ENCODE measurements around the gene EVA1C. TPM values are rescaled to one million over a fixed set of nuclear protein-coding genes. Genes with fewer than 3 reads are reported as not detected.
"Not testable (repeated sequence)": the region's sequence is repeated elsewhere in the genome, so short reads cannot be mapped to it uniquely, and the experiment has no call there.

The EVA1C gene
- total and polyA plus RNA-seq, 3 donors from 2014 or later = 28.4 to 47.0 (median 44.2) TPM

DNA sequence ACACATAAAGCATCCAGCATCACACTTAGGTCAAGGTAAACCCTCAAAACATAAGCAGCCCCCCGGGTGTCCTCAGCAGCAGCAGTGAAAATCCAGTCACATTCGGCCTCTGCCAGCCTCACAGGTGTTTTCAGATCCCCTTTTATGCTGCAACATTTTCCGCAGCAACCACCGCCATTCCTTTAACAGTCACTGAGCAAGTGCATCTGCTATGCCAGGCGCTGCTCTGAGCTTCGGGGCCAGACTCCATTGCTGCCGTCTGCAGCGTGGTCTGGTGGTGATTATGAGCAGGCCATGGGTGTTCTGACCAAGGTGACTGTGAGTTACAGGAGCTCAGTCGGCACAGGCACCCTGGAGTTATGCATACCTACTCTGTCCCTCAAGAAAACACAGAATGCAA, 24.2 kb upstream of the EVA1C start:
- WGBS, 2 donors = 82 to 85% methylated on average over 9 of the region's 9 CpGs
- Histone ChIP-seq H3K27me3 (no peaks in the 10 kb centered on the region), H3K4me3 (no peak overlapping the region), H3K27ac (no peak overlapping the region), H3K36me3 (ENCODE audit: low read depth, missing control alignments) (no peaks in the 10 kb centered on the region), H3K4me1 (peaks cover 11% of the 10 kb centered on the region), H3K9me3 (no peaks in the 10 kb centered on the region)
- intact Hi-C loops (cut with DNase I; ENCODE audit: low total_unique reads) = no loop called here
- no peak for DNase-seq
- TF ChIP-seq, protein P1, sequence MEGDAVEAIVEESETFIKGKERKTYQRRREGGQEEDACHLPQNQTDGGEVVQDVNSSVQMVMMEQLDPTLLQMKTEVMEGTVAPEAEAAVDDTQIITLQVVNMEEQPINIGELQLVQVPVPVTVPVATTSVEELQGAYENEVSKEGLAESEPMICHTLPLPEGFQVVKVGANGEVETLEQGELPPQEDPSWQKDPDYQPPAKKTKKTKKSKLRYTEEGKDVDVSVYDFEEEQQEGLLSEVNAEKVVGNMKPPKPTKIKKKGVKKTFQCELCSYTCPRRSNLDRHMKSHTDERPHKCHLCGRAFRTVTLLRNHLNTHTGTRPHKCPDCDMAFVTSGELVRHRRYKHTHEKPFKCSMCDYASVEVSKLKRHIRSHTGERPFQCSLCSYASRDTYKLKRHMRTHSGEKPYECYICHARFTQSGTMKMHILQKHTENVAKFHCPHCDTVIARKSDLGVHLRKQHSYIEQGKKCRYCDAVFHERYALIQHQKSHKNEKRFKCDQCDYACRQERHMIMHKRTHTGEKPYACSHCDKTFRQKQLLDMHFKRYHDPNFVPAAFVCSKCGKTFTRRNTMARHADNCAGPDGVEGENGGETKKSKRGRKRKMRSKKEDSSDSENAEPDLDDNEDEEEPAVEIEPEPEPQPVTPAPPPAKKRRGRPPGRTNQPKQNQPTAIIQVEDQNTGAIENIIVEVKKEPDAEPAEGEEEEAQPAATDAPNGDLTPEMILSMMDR (IDR thresholded peaks at IDR 0.05) = no peak
- no peak for TF ChIP-seq POLR2A (IDR thresholded peaks at IDR 0.05)

DNA sequence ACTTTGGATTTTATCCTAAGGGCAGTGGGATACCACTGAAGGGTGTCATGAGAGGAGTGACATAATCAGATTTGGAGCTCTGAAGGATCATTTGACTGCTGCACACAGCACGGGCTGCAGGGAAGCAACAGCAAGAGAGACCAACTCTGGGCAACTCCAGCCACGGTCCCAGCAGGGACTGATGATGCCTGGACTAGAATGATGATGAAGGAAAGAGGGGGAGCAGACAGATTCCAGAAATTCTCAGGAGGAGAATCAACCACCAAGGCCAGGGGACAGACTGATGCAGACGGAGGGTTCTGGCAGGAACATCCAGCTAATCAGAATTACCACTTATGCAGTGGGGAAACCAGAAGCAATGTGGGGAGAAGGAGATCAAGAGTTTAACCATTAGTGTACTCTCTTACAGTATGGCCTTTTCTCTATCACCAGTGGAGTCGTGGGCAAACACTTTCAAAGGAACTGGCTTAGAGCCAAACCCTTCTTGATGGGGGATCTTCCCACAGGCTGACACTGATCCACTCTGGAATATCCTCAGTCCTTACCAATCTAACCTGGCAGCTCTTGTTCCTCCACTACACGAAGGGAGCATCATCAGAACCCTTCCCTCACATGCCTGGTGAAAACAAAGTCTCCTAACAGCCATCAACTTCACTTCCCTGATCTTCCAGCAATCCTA, 23.0 kb upstream of the EVA1C start:
- Histone ChIP-seq H3K4me3 (no peak overlapping the region), H3K36me3 (ENCODE audit: low read depth, missing control alignments) (no peaks in the 10 kb centered on the region), H3K27ac (no peak overlapping the region), H3K27me3 (no peaks in the 10 kb centered on the region), H3K9me3 (no peaks in the 10 kb centered on the region), H3K4me1 (peaks cover 11% of the 10 kb centered on the region)
- no peak for DNase-seq
- intact Hi-C loops (cut with DNase I; ENCODE audit: low total_unique reads) = no loop called here
- TF ChIP-seq, protein P1 (IDR thresholded peaks at IDR 0.05) = no peak
- TF ChIP-seq POLR2A (IDR thresholded peaks at IDR 0.05) = no peak
- WGBS, 2 donors = 56 to 60% methylated on average over 5 of the region's 5 CpGs

DNA sequence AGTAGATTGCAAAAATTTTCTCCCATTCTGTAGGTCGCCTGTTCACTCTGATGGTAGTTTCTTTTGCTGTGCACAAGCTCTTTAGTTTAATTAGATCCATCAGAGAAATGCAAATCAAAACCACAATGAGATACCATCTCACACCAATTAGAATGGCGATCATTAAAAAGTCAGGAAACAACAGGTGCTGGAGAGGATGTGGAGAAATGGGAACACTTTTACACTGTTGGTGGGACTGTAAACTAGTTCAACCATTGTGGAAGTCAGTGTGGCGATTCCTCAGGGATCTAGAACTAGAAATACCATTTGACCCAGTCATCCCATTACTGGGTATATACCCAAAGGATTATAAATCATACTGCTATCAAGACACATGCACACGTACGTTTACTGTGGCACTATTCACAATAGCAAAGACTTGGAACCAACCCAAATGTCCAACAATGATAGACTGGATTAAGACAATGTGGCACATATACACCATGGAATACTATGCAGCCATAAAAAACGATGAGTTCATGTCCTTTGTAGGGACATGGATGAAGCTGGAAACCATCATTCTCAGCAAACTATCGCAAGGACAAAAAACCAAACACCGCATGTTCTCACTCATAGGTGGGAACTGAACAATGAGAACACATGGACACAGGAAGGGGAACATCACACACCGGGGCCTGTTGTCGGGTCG, 21.8 kb upstream of the EVA1C start:
- 90 to 95% methylated on average over 7 to 11 of the region's 11 CpGs for WGBS, 2 donors
- H3K27ac ChIP-seq; H3K4me3 ChIP-seq; H3K27me3 ChIP-seq; DNase-seq; intact Hi-C loops (cut with DNase I; ENCODE audit: low total_unique reads); H3K9me3 ChIP-seq; H3K36me3 ChIP-seq (ENCODE audit: low read depth, missing control alignments): not testable (repeated sequence)
- H3K4me1 ChIP-seq = peaks cover 11% of the 10 kb centered on the region

DNA sequence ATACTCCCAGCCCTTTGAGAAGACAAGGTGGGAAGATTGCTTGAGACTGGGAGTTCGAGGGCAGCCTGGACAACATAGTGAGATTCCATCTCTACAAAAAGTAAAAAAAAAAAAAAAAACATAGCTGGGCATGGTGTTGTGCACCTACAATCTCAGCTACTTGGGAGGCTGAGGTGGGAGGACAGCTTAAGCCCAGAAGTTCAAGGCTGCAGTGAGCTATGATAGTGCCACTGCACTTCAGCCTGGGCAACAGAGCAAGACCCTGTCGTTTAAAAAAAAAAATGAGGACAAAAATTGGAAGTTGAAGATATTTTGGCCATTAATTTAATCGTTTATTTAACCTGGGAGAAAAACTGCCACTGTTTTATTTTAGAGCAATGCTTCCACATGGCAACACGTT, 20.8 kb upstream of the EVA1C start:
- H3K4me3 ChIP-seq = peak overlapping the region in 1 of 2 donors; percentile 92
- no peaks in the 10 kb centered on the region for H3K27me3 ChIP-seq
- H3K4me1 ChIP-seq = peaks cover 9% of the 10 kb centered on the region
- H3K27ac ChIP-seq = no peak overlapping the region
- TF ChIP-seq, protein P1 (IDR thresholded peaks at IDR 0.05) = no peak
- no peak for TF ChIP-seq POLR2A (IDR thresholded peaks at IDR 0.05)
- no peaks in the 10 kb centered on the region for H3K9me3 ChIP-seq
- no peaks in the 10 kb centered on the region for H3K36me3 ChIP-seq (ENCODE audit: low read depth, missing control alignments)
- WGBS, 2 donors = 44 to 53% methylated on average over 4 of the region's 4 CpGs
- intact Hi-C loops (cut with DNase I; ENCODE audit: low total_unique reads) = no loop called here
- no peak for DNase-seq

DNA sequence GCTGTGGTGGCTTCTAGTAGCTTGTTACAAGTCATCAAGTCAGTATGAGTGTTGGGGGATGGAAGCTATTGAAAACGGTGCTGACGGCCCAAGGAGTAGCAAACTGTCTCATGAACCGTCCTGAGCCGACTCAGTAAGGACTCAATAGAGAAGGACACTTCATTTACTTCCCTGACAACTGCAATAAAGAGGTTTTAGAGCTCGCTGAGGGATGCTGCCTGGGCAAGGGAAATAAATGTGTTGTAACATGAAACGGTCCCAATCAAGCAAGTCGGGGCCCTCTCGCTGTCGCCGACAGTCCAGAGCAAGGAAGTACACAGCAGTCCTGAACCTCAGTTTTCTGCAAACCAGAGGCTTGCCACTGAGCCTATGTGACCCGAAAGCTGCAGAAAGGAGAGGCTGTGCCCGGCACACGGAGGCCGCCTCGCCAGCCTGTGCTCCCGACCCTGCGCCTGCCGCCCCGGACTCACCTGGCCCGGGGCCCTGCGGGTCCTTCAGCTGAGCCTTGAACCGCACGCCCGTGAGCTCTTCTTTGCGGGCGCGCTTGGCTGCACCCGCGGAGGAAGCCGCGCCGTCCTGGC, 20.1 kb upstream of the EVA1C start:
- H3K27me3 ChIP-seq = no peaks in the 10 kb centered on the region
- peaks cover 9% of the 10 kb centered on the region for H3K4me1 ChIP-seq
- no peaks in the 10 kb centered on the region for H3K9me3 ChIP-seq
- H3K4me3 ChIP-seq = peak overlapping the region; percentile 77 to 92
- DNase-seq = no peak
- no peak overlapping the region for H3K27ac ChIP-seq
- intact Hi-C loops (cut with DNase I; ENCODE audit: low total_unique reads) = no loop called here
- 0 to 2% methylated on average over 6 to 28 of the region's 32 CpGs for WGBS, 2 donors
- no peaks in the 10 kb centered on the region for H3K36me3 ChIP-seq (ENCODE audit: low read depth, missing control alignments)
- TF ChIP-seq, protein P1 (IDR thresholded peaks at IDR 0.05) = no peak
- TF ChIP-seq POLR2A (IDR thresholded peaks at IDR 0.05) = no peak
